H1 (cell line): ENCODE measurements around the gene RBM17. TPM values are rescaled to one million over a fixed set of nuclear protein-coding genes. Genes with fewer than 3 reads are reported as not detected.

Source experiments
- BRCA1 ChIP-seq: IDR thresholded peaks from 2 replicates; pipeline ENCODE4 v1.6.1; 2012; ENCODE audit warnings: low read depth, low read length, improper control_type of control experiment
- EGR1 ChIP-seq: IDR thresholded peaks from 2 replicates; pipeline ENCODE4 v1.6.1; 2011; ENCODE audit warnings: low read depth, low read length, borderline replicate concordance
- RBBP5 ChIP-seq: IDR thresholded peaks from 2 replicates; pipeline ENCODE4 v1.7.1; 2012; ENCODE audit warnings: low read depth, mild to moderate bottlenecking, inconsistent platforms, low read length, moderate library complexity, borderline replicate concordance
- SP4 ChIP-seq: IDR thresholded peaks from 2 replicates; pipeline ENCODE4 v1.6.1; 2012; ENCODE audit warnings: low read length, inconsistent platforms
- YY1 ChIP-seq: IDR thresholded peaks from 2 replicates; pipeline ENCODE4 v1.6.1; 2011; ENCODE audit warnings: low read depth, mild to moderate bottlenecking, low read length
- polyA plus RNA-seq, 7 experiments: library from polyadenylated mRNA; depleted of rRNA in 3 of 7; stranded (reverse) in 5 of 7; unstranded in 2 of 7; fragments of >200 nt in 5 of 7; fragments of 200-250 nt in 2 of 7; gene quantifications; 1 replicate in 5 of 7; 2 replicates in 1 of 7; 4 replicates in 1 of 7; pipeline versions ENCODE4 v1.2.1 to v1.2.3, GENCODE V29; 2011 to 2013; ENCODE audit warnings: missing spikeins in 2 of 7, mixed read lengths in 2 of 7
- total RNA-seq: library from RNA; stranded (reverse); fragmentation: NEBNext Ultra II Directional; extraction: Animal tissue kit (Norgen Biotek cat#: 25700); gene quantifications from 2 replicates; pipeline ENCODE4 v1.2.1, GENCODE V29; 2021
- TF ChIP-seq, protein P1 (sequence below): fragments of 300-600 bp; sonication (generic); IDR thresholded peaks from 2 replicates; pipeline ENCODE4 v1.7.1; 2012; ENCODE audit warnings: low read length, moderate library complexity, mild to moderate bottlenecking, inconsistent platforms; ENCODE audit not compliant: insufficient replicate concordance
- TF ChIP-seq, protein P2 (sequence below), 3 experiments: IDR thresholded peaks; 1 replicate in 2 of 3; 2 replicates in 1 of 3; pipeline versions ENCODE4 v1.5.1 to v1.6.1; 2011; ENCODE audit warnings: low read length in 3 of 3, mild to moderate bottlenecking in 3 of 3, inconsistent platforms in 2 of 3, low read depth in 1 of 3, moderate library complexity in 1 of 3; ENCODE audit not compliant: insufficient read depth in 1 of 3; ENCODE audit errors: control extremely low read depth in 1 of 3

The RBM17 gene
- total and polyA plus RNA-seq, 2 of the 8 experiments (the other 6 are each of a cell fraction or from before 2014, with no cell fraction given), result 15.7 to 128 TPM

DNA sequence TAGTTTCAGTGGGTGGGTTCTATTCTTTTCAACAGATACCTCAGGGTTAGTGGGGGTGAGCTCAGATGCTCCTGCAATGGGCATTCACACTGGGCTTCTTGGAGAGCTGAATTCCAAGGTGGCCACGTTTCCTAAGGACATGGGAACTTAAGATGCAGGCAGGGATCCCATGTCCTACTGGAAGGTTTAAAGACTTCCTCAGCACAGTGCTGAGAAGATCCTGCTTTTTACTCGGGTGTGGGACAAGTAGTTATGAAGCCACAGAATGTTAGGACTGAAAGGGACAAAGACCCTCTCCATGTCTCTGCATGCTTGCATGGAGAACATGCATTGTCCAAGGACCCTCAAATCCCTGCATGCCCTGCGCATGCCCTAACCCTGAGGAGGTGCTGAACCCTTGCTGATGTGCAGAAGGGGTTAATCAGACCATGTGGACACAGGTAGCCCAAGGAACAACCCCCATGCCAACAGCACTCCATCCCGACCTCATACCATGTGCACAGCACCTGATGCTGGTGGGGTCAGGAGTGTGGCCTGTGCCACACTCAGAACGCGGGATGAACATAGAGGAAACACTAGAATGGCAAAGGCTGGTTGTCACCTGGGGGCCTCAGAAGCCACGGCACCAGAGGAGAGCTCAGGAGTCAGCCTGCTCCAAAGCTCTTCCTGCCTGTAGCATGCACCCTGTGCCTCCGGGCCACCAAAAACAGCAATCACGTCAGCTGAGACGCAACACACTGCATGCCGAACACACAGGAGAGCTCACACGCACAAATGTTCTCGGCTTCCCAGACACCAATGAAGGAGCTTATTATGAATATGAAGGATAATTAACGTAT lies 41.8 kb upstream of the RBM17 start (continued):
- TF ChIP-seq, protein P1, sequence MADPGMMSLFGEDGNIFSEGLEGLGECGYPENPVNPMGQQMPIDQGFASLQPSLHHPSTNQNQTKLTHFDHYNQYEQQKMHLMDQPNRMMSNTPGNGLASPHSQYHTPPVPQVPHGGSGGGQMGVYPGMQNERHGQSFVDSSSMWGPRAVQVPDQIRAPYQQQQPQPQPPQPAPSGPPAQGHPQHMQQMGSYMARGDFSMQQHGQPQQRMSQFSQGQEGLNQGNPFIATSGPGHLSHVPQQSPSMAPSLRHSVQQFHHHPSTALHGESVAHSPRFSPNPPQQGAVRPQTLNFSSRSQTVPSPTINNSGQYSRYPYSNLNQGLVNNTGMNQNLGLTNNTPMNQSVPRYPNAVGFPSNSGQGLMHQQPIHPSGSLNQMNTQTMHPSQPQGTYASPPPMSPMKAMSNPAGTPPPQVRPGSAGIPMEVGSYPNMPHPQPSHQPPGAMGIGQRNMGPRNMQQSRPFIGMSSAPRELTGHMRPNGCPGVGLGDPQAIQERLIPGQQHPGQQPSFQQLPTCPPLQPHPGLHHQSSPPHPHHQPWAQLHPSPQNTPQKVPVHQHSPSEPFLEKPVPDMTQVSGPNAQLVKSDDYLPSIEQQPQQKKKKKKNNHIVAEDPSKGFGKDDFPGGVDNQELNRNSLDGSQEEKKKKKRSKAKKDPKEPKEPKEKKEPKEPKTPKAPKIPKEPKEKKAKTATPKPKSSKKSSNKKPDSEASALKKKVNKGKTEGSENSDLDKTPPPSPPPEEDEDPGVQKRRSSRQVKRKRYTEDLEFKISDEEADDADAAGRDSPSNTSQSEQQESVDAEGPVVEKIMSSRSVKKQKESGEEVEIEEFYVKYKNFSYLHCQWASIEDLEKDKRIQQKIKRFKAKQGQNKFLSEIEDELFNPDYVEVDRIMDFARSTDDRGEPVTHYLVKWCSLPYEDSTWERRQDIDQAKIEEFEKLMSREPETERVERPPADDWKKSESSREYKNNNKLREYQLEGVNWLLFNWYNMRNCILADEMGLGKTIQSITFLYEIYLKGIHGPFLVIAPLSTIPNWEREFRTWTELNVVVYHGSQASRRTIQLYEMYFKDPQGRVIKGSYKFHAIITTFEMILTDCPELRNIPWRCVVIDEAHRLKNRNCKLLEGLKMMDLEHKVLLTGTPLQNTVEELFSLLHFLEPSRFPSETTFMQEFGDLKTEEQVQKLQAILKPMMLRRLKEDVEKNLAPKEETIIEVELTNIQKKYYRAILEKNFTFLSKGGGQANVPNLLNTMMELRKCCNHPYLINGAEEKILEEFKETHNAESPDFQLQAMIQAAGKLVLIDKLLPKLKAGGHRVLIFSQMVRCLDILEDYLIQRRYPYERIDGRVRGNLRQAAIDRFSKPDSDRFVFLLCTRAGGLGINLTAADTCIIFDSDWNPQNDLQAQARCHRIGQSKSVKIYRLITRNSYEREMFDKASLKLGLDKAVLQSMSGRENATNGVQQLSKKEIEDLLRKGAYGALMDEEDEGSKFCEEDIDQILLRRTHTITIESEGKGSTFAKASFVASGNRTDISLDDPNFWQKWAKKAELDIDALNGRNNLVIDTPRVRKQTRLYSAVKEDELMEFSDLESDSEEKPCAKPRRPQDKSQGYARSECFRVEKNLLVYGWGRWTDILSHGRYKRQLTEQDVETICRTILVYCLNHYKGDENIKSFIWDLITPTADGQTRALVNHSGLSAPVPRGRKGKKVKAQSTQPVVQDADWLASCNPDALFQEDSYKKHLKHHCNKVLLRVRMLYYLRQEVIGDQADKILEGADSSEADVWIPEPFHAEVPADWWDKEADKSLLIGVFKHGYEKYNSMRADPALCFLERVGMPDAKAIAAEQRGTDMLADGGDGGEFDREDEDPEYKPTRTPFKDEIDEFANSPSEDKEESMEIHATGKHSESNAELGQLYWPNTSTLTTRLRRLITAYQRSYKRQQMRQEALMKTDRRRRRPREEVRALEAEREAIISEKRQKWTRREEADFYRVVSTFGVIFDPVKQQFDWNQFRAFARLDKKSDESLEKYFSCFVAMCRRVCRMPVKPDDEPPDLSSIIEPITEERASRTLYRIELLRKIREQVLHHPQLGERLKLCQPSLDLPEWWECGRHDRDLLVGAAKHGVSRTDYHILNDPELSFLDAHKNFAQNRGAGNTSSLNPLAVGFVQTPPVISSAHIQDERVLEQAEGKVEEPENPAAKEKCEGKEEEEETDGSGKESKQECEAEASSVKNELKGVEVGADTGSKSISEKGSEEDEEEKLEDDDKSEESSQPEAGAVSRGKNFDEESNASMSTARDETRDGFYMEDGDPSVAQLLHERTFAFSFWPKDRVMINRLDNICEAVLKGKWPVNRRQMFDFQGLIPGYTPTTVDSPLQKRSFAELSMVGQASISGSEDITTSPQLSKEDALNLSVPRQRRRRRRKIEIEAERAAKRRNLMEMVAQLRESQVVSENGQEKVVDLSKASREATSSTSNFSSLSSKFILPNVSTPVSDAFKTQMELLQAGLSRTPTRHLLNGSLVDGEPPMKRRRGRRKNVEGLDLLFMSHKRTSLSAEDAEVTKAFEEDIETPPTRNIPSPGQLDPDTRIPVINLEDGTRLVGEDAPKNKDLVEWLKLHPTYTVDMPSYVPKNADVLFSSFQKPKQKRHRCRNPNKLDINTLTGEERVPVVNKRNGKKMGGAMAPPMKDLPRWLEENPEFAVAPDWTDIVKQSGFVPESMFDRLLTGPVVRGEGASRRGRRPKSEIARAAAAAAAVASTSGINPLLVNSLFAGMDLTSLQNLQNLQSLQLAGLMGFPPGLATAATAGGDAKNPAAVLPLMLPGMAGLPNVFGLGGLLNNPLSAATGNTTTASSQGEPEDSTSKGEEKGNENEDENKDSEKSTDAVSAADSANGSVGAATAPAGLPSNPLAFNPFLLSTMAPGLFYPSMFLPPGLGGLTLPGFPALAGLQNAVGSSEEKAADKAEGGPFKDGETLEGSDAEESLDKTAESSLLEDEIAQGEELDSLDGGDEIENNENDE, result no peak
- TF ChIP-seq YY1, result no peak
- TF ChIP-seq SP4, result no peak
- no peak for TF ChIP-seq RBBP5
- no peak for TF ChIP-seq EGR1
- TF ChIP-seq BRCA1, result no peak
- TF ChIP-seq, protein P2, sequence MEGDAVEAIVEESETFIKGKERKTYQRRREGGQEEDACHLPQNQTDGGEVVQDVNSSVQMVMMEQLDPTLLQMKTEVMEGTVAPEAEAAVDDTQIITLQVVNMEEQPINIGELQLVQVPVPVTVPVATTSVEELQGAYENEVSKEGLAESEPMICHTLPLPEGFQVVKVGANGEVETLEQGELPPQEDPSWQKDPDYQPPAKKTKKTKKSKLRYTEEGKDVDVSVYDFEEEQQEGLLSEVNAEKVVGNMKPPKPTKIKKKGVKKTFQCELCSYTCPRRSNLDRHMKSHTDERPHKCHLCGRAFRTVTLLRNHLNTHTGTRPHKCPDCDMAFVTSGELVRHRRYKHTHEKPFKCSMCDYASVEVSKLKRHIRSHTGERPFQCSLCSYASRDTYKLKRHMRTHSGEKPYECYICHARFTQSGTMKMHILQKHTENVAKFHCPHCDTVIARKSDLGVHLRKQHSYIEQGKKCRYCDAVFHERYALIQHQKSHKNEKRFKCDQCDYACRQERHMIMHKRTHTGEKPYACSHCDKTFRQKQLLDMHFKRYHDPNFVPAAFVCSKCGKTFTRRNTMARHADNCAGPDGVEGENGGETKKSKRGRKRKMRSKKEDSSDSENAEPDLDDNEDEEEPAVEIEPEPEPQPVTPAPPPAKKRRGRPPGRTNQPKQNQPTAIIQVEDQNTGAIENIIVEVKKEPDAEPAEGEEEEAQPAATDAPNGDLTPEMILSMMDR (IDR thresholded peaks at IDR 0.05; ENCODE audit: control extremely low read depth in 1 of 3, insufficient read depth in 1 of 3, low read depth in 1 of 3, low read length in 3 of 3), result no peak
